ENCODE measurements around the gene NKRF. TPM values are rescaled to one million over a fixed set of nuclear protein-coding genes. Genes with fewer than 3 reads are reported as not detected.

NKRF gene
- total RNA-seq, 1 donor from 2014 or later = 5.8 TPM

DNA sequence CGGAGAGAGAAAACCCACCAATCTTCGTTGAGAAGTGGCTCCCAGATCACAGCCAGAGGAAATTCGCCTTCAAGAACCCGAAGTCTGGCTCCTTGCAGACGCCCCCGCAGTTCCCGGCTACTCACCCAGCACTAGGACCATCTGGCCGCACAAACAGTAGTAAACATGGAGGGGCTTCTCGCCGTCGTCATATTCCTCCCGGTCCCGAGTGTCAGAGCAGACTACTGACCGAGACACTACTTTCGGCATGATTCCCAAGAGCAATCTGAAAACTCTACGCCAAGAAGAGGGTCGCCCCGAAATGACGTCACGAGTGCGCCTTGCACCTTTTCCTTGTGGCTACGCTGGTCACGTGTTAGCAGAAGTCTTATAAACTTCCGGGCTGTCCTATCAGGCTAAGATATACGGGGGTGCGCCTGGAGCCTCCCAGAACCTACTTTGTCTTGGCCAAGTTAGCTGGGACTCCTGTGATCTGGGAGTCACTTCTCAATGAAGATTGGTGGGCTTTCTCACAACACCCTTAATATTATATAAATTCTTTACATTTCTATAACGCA is 41.0 kb downstream of the NKRF start, which contains the start of gene STEEP1:
Gene STEEP1, minus strand, starts transcription at position 303 of the 557 bp plus-strand sequence. Its CDS starts 54 bp downstream, at position 249.
- Histone ChIP-seq H3K4me3 (ENCODE audit: low read depth, low read length) (peak within 1 kb of the TSS; percentile 61), H3K36me3 (ENCODE audit: control insufficient read depth, insufficient read depth, low read length) (no peaks in the 10 kb centered on the region), H3K27me3 (ENCODE audit: control insufficient read depth, insufficient read depth, low read length) (no peaks in the 10 kb centered on the region)
- TF ChIP-seq CTCF (IDR thresholded peaks at IDR 0.05; ENCODE audit: insufficient read depth, low read length, severe bottlenecking) = no peak
- DNase-seq (ENCODE audit: low read depth) (peak; percentile 84), FAIRE-seq (no peak)

GRCh38 chrX:119552508-119552907 is 53.7 kb downstream of the NKRF start:
- DNase-seq (ENCODE audit: low read depth) (peak; percentile 47), FAIRE-seq (no peak)
- no peak for TF ChIP-seq CTCF (IDR thresholded peaks at IDR 0.05; ENCODE audit: insufficient read depth, low read length, severe bottlenecking)
- Histone ChIP-seq H3K36me3 (ENCODE audit: control insufficient read depth, insufficient read depth, low read length) (no peaks in the 10 kb centered on the region), H3K4me3 (ENCODE audit: low read depth, low read length) (no peak overlapping the region), H3K27me3 (ENCODE audit: control insufficient read depth, insufficient read depth, low read length) (no peaks in the 10 kb centered on the region)

DNA sequence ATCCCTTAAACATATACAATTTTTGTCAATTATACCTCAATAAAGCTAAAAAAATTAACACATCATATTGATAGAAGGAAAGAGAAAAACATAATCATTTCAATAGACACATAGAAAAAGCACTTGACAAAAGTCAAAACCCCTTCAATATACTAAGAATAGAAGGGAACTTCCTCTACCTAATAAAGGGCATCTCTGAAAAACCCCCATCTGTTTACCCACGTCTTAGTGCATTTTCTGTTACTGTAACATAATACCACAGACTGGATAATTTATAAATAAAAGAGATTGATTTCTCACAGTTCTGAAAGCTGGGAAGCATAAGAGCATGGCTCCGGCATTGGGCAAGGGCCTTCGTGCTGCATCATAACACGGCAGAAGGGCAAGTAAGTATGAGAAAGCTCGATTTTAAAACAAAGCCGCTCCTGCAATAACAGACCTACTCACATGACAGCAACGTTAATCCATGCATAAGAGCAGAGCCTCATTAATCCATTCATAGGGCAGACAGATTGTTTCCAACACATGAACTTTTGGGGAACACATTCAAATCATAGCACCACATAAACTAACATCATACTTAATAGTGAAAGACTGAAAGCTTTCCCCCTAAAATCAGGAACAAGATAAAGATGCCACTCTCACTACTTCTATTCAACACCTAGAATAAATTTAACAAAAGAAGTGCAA is 56.8 kb downstream of the NKRF start:
- no peak for FAIRE-seq
- no peaks in the 10 kb centered on the region for H3K36me3 ChIP-seq (ENCODE audit: control insufficient read depth, insufficient read depth, low read length)
- no peak for DNase-seq (ENCODE audit: low read depth)
- H3K27me3 ChIP-seq (ENCODE audit: control insufficient read depth, insufficient read depth, low read length) = no peaks in the 10 kb centered on the region
- H3K4me3 ChIP-seq (ENCODE audit: low read depth, low read length) = no peak overlapping the region
- no peak for TF ChIP-seq CTCF (IDR thresholded peaks at IDR 0.05; ENCODE audit: insufficient read depth, low read length, severe bottlenecking)

GRCh38 chrX:119541188-119541587 is 65.0 kb downstream of the NKRF start:
- FAIRE-seq (no peak), DNase-seq (ENCODE audit: low read depth) (peak; percentile 75)
- Histone ChIP-seq H3K27me3 (ENCODE audit: control insufficient read depth, insufficient read depth, low read length) (no peaks in the 10 kb centered on the region), H3K4me3 (ENCODE audit: low read depth, low read length) (no peak overlapping the region), H3K36me3 (ENCODE audit: control insufficient read depth, insufficient read depth, low read length) (no peaks in the 10 kb centered on the region)
- TF ChIP-seq CTCF (IDR thresholded peaks at IDR 0.05; ENCODE audit: insufficient read depth, low read length, severe bottlenecking) = no peak

DNA sequence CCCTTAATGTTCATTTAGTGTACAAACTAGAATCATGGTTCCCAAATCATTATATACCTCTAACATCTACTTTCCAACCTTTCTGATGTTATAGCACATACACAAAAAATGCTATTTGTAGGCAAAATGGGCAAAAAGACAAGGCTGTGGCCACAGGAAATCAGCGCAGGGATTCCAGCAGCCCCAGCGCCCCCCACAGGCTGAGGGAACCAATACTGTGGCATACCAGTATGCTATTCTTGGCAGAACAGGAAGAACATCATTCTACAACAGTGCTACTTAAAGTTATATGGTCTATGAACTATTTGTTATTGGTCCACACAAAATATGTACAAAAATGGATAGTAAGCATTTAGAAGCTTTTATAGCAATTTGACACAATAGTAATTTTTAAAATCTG is 66.4 kb downstream of the NKRF start:
- no peak for TF ChIP-seq CTCF (IDR thresholded peaks at IDR 0.05; ENCODE audit: insufficient read depth, low read length, severe bottlenecking)

More for the DNA sequence above, 66.4 kb downstream of the NKRF start:
- H3K36me3 ChIP-seq (ENCODE audit: control insufficient read depth, insufficient read depth, low read length) = no peaks in the 10 kb centered on the region
- no peaks in the 10 kb centered on the region for H3K27me3 ChIP-seq (ENCODE audit: control insufficient read depth, insufficient read depth, low read length)
- no peak overlapping the region for H3K4me3 ChIP-seq (ENCODE audit: low read depth, low read length)
- FAIRE-seq (no peak), DNase-seq (ENCODE audit: low read depth) (no peak)

Other genes starting within 250 kb of the NKRF start
- gene SLC25A43, start 207.1 kb downstream of the NKRF start, total RNA-seq = 13.4 and 31.0 TPM in 2 replicates
- gene SLC25A5, start 138.0 kb downstream of the NKRF start, total RNA-seq = 486 and 551 TPM in 2 replicates
- 48.9 and 55.5 TPM in 2 replicates for gene STEEP1, start 41.0 kb downstream of the NKRF start, total RNA-seq
- 18.4 and 23.7 TPM in 2 replicates for gene UBE2A, start 31.9 kb downstream of the NKRF start, total RNA-seq
- gene SEPTIN6, start 86.7 kb upstream of the NKRF start, total RNA-seq = 1.6 and 1.7 TPM in 2 replicates
- under 0.01 TPM in 2 replicates for gene SOWAHD, start 152.2 kb upstream of the NKRF start, total RNA-seq
- 2,415 and 8,689 TPM in 2 replicates for gene RPL39, start 185.2 kb upstream of the NKRF start, total RNA-seq
- 1.1 and 2.9 TPM in 2 replicates for gene UPF3B, start 246.5 kb upstream of the NKRF start, total RNA-seq

All from bronchial epithelial cell (primary cell).